SK-N-SH treated with all-trans-retinoic acid at 6 μM for 48 hours (cell line): Measurements from ENCODE around the gene ARID3A.

Experiments used
- ATAC-seq: fragments of 200-7000 bp; cut with Tn5 transposase; 3 replicates; pipeline ENCODE4 v1.9.1; 2020; ENCODE audit warnings: mild to moderate bottlenecking, moderate library complexity
- ARNTL ChIP-seq: fragments of 450-650 bp; formaldehyde crosslinking; IDR thresholded peaks from 2 replicates; pipeline ENCODE4 v1.5.0; 2020; ENCODE audit warnings: low read depth, mild to moderate bottlenecking, moderate library complexity, borderline replicate concordance
- CSDC2 ChIP-seq: fragments of 250-450 bp; sonication (Bioruptor Pico); IDR thresholded peaks from 2 replicates; pipeline ENCODE4 v1.5.0; 2020; ENCODE audit warnings: mild to moderate bottlenecking, moderate library complexity
- ESRRG ChIP-seq: fragments of 250-450 bp; sonication (Bioruptor Pico); IDR thresholded peaks from 2 replicates; pipeline ENCODE4 v1.6.1; 2021; ENCODE audit warnings: mild to moderate bottlenecking
- GLIS3 ChIP-seq: fragments of 250-450 bp; sonication (Bioruptor Pico); IDR thresholded peaks from 2 replicates; pipeline ENCODE4 v1.5.0; 2020; ENCODE audit warnings: mild to moderate bottlenecking, moderate library complexity
- ISL1 ChIP-seq: fragments of 250-450 bp; sonication (Bioruptor Pico); IDR thresholded peaks from 2 replicates; pipeline ENCODE4 v2.1.2; 2022; ENCODE audit warnings: mild to moderate bottlenecking, moderate library complexity
- OSR1 ChIP-seq: fragments of 250-450 bp; sonication (Bioruptor Pico); IDR thresholded peaks from 2 replicates; pipeline ENCODE4 v1.8.0; 2022; ENCODE audit warnings: moderate library complexity, mild to moderate bottlenecking, inconsistent platforms
- POU6F1 ChIP-seq: fragments of 250-450 bp; sonication (Bioruptor Pico); IDR thresholded peaks from 2 replicates; pipeline ENCODE4 v1.8.0; 2021; ENCODE audit warnings: low read depth, mild to moderate bottlenecking, moderate library complexity, borderline replicate concordance
- PPARA ChIP-seq: fragments of 250-450 bp; sonication (Bioruptor Pico); IDR thresholded peaks from 2 replicates; pipeline ENCODE4 v1.5.0; 2020; ENCODE audit warnings: mild to moderate bottlenecking, borderline replicate concordance
- RARB ChIP-seq: fragments of 250-450 bp; sonication (Bioruptor Pico); IDR thresholded peaks from 2 replicates; pipeline ENCODE4 v1.8.0; 2021; ENCODE audit warnings: mild to moderate bottlenecking, moderate library complexity
- SNAI2 ChIP-seq: fragments of 250-450 bp; sonication (Bioruptor Pico); IDR thresholded peaks from 2 replicates; pipeline ENCODE4 v1.5.0; 2020; ENCODE audit warnings: mild to moderate bottlenecking, moderate library complexity
- TCF4 ChIP-seq: fragments of 250-450 bp; sonication (Bioruptor Pico); IDR thresholded peaks from 2 replicates; pipeline ENCODE4 v1.8.0; 2021; ENCODE audit warnings: mild to moderate bottlenecking, moderate library complexity, borderline replicate concordance
- TOX ChIP-seq: fragments of 250-450 bp; sonication (Bioruptor Pico); IDR thresholded peaks from 2 replicates; pipeline ENCODE4 v1.8.0; 2021; ENCODE audit warnings: mild to moderate bottlenecking, moderate library complexity, borderline replicate concordance
- ZC3H10 ChIP-seq: fragments of 250-450 bp; sonication (Bioruptor Pico); IDR thresholded peaks from 2 replicates; pipeline ENCODE4 v1.5.1; 2021; ENCODE audit warnings: mild to moderate bottlenecking, moderate library complexity
- ZFP3 ChIP-seq: fragments of 250-450 bp; sonication (Bioruptor Pico); IDR thresholded peaks from 2 replicates; pipeline ENCODE4 v1.5.0; 2020; ENCODE audit warnings: mild to moderate bottlenecking, moderate library complexity
- ZFP30 ChIP-seq: fragments of 450-650 bp; formaldehyde crosslinking; IDR thresholded peaks from 2 replicates; pipeline ENCODE4 v1.5.0; 2022; ENCODE audit warnings: mild to moderate bottlenecking, moderate library complexity
- ZNF565 ChIP-seq: fragments of 450-650 bp; formaldehyde crosslinking; conservative IDR thresholded peaks from 2 replicates; pipeline ENCODE4 v1.5.0; 2020; ENCODE audit warnings: low read depth, mild to moderate bottlenecking, moderate library complexity
- ZNF8 ChIP-seq: fragments of 450-650 bp; formaldehyde crosslinking; IDR thresholded peaks from 2 replicates; pipeline ENCODE4 v1.5.0; 2020; ENCODE audit warnings: mild to moderate bottlenecking, moderate library complexity
- TF ChIP-seq, protein P1 (sequence below): fragments of 250-450 bp; sonication (Bioruptor Pico); IDR thresholded peaks from 2 replicates; pipeline ENCODE4 v1.5.1; 2021; ENCODE audit warnings: mild to moderate bottlenecking, moderate library complexity

The ARID3A gene

GRCh38 chr19:1004803-1005664 lies 79.2 kb downstream of the ARID3A start:
- TF ChIP-seq ZNF8 (no peak), OSR1 (CRISPR knock-in tag) (no peak)
- no peak for ATAC-seq

DNA sequence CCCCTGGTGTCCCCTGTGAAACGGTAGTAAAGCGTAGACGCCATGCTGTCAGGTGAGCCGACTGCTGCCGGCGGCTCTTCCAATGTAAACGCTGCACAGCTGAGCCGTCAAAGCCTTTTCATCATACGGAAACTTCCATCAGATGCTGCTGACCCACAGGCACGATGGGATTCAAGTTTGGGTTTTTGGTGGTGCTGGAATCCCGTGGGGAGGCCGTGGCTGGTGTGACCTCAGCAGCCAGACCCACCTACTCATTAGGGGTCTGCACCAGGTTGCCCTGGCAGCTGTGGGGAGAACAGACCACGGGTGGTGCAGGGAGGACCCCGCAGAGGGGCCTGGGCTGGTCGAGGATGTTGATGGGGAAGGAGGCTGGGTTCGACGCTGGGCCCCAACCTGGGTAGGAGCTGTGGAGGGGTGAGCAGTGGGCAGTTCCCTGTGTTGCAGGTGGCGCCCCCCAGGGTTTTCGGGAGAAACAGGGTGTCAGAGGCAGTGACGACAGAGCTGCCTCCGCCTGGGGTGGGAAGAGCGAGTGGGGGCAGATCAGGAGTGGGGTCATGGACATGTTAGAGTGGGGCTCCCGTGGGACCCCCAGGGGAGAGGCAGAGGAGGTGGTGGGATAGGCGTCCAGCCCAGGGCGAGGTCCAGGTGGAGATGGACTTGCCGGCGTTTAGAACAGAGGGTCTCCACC lies 81.0 kb downstream of the ARID3A start:
- TF ChIP-seq ZNF565 (CRISPR knock-in tag) = no peak
- TF ChIP-seq ZNF8 = no peak
- no peak for TF ChIP-seq ZFP30 (CRISPR knock-in tag)
- TF ChIP-seq ZC3H10 (CRISPR knock-in tag) = no peak
- no peak for TF ChIP-seq SNAI2 (CRISPR knock-in tag)
- TF ChIP-seq ISL1 (CRISPR knock-in tag) = no peak
- TF ChIP-seq TOX (CRISPR knock-in tag) = no peak
- no peak for TF ChIP-seq POU6F1 (CRISPR knock-in tag)
- no peak for TF ChIP-seq CSDC2 (CRISPR knock-in tag)
- no peak for TF ChIP-seq OSR1 (CRISPR knock-in tag)
- TF ChIP-seq RARB = no peak
- TF ChIP-seq ZFP3 (CRISPR knock-in tag) = no peak
- TF ChIP-seq PPARA (CRISPR knock-in tag) = no peak
- no peak for TF ChIP-seq ESRRG (CRISPR knock-in tag)
- no peak for TF ChIP-seq TCF4 (CRISPR knock-in tag)
- no peak for TF ChIP-seq ARNTL
- no peak for TF ChIP-seq GLIS3 (CRISPR knock-in tag)
- ATAC-seq = no peak

GRCh38 chr19:1007399-1008251 lies 81.8 kb downstream of the ARID3A start:
- ATAC-seq = no peak
- TF ChIP-seq, protein P1, sequence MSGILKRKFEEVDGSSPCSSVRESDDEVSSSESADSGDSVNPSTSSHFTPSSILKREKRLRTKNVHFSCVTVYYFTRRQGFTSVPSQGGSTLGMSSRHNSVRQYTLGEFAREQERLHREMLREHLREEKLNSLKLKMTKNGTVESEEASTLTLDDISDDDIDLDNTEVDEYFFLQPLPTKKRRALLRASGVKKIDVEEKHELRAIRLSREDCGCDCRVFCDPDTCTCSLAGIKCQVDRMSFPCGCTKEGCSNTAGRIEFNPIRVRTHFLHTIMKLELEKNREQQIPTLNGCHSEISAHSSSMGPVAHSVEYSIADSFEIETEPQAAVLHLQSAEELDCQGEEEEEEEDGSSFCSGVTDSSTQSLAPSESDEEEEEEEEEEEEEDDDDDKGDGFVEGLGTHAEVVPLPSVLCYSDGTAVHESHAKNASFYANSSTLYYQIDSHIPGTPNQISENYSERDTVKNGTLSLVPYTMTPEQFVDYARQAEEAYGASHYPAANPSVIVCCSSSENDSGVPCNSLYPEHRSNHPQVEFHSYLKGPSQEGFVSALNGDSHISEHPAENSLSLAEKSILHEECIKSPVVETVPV (CRISPR knock-in tag) = no peak
- TF ChIP-seq TOX (CRISPR knock-in tag) (no peak), ZC3H10 (CRISPR knock-in tag) (no peak), ARNTL (no peak)

- TF ChIP-seq ZFP3 (CRISPR knock-in tag) = peak; percentile 98
- TF ChIP-seq RARB = no peak
- no peak for ATAC-seq
These were observed 82.6 kb downstream of the ARID3A start for GRCh38 chr19:1008268-1009040.

DNA sequence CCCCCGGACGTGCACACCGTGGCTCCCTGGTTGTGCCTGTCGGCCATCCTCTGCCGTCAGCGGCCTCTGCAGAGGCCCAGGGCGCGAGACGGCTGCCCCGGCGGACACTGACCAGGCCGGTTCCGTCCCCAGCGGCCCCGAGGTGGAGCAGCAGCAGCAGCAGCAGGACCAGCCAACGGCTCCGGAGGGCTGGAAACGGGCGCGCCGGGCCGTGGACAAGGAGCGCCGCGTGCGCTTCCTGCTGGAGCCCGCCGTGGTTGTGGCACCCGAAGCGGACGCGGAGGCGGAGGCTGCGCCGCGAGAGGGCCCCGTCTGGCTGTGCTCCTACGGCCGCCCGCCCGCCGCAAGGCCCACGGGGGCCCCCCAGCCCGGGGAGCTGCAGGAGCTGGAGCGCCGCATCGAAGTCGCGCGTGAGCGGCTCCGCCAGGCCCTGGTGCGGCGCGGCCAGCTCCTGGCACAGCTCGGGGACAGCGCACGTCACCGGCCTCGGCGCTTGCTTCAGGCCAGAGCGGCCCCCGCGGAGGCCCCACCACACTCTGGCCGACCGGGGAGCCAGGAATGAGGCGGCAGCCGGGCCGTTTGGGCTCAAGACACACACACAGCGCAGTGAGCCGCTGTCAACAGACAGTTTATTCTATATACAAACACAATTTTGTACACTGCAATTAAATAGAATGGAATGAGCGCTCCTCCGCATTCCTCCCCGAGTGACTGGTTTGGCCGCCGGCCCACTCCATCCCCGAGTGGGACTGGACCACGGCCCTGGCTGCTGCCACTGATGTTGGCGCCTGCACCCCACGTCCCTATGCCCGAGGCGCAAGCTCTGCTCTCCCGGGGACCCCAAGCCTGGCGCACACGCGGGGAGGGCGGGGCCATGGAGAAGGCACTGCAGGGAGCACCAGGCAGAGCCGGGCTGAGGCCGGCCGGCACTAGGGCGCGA lies 83.5 kb downstream of the ARID3A start:
- no peak for ATAC-seq
- no peak for TF ChIP-seq SNAI2 (CRISPR knock-in tag)
- no peak for TF ChIP-seq ZNF8
- TF ChIP-seq GLIS3 (CRISPR knock-in tag) = no peak
